Stomach smooth muscle (tissue), 2 donors: ENCODE data around the gene PLXDC1.
A peak's percentile ranks its signal among the peaks of the same experiment; 100 is the strongest.

Source experiments
- H3K27ac ChIP-seq: one replicate; pipeline ENCODE4 v1.7.0; 2013; ENCODE audit warnings: mild to moderate bottlenecking, low read length, inconsistent platforms
- H3K27me3 ChIP-seq, 2 donors: one replicate each; pipeline ENCODE4 v1.7.0; 2013; ENCODE audit warnings: low read length in 2 of 2; ENCODE audit not compliant: insufficient read depth in 2 of 2, control insufficient read depth in 1 of 2
- H3K36me3 ChIP-seq, 2 donors: one replicate each; pipeline ENCODE4 v1.7.0; 2013; ENCODE audit warnings: low read length in 2 of 2; ENCODE audit not compliant: control insufficient read depth in 2 of 2, insufficient read depth in 2 of 2
- H3K4me1 ChIP-seq: one replicate; pipeline ENCODE4 v1.7.0; 2013; ENCODE audit warnings: low read length; ENCODE audit not compliant: control insufficient read depth, insufficient read depth
- H3K4me3 ChIP-seq, 2 donors: one replicate each; pipeline ENCODE4 v1.7.0; 2013; ENCODE audit warnings: low read length in 2 of 2
- H3K9ac ChIP-seq, 2 donors: one replicate each; pipeline ENCODE4 v1.7.0; 2013; ENCODE audit warnings: low read length in 2 of 2, mild to moderate bottlenecking in 1 of 2
- H3K9me3 ChIP-seq, 2 donors: one replicate each; pipeline ENCODE4 v1.7.0; 2013; ENCODE audit warnings: low read length in 2 of 2; ENCODE audit not compliant: control insufficient read depth in 2 of 2
- donor health status: healthy.
- donor health status: Pancreatic carcinoma.

The PLXDC1 gene

DNA sequence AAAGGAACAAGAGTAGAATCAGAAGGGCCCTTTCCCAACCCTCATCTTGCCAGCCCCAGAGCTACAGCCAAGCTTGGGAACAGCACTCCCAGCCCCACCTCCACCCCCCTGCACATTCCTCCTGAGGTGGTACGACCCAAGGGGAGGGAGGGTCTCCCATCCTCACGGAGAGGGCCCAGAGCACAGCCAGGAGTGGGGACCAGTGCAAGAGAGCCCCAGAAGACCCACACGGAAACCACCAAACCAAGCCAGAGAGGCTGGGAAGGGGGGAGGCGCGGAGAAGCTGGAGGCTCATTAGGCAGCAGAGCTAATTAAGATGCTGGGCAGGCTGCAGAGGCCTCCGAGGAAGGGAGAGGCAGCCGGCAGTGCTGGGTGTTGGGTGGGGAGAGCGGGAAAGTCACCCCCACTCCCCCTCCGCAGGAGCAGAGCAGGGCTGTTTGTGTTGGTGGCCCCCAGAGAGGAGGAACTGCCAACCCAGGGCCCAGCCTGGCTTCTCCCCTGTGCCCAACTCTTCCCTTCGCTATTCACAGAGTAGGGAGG is 43.6 kb upstream of the PLXDC1 start:
- H3K27ac ChIP-seq, result peak overlapping the region; percentile 24
- H3K27me3 ChIP-seq, result no peaks in the 10 kb centered on the region
- H3K4me1 ChIP-seq, result peaks cover 38% of the 10 kb centered on the region
- H3K9ac ChIP-seq, result no peak overlapping the region
- no peak overlapping the region for H3K4me3 ChIP-seq
- no peaks in the 10 kb centered on the region for H3K9me3 ChIP-seq
- peaks cover 12 to 16% of the 10 kb centered on the region in 2 donors for H3K36me3 ChIP-seq

DNA sequence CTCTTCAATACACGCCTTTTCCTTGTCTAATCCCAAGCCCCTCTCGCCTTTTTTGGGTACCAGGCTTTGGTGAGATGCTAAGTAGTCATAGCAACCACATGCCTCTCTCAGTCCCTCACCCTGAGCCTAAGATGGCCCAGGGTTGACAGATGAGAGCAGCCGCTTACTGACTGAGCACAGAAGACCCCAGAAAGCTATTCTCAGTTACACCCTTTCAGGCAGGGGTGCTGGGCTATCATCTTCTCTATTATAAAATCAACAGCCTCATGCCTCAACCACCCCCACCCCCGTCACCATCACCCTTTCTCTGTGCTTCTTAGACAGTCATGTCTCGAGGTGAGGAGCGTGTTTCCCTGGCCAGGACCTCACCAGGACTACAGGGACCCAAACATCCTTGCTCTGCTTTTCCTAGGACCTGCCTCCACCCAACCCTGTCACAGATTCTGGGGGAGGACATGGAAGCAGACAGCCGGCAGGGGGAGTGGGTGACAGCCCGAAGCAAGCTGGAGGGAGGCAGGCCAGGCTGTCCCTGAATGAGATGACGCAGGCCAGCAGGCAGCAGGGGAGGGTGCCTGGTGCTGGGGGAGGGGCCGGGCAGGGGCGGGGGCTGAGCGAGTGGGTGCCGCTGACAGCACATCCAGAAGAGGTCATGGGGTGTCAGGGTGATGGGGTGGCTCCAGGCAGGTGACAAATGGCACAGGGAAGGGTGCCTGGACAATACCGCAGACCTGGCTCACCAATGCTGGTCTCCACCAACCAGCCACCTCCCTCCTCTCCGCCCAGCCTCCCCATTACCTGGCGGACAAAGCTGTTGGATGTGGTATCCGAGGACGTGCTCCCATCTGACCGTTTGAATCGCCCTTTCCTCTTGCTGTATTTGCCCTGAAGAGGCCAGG is 42.9 kb upstream of the PLXDC1 start:
- no peak overlapping the region for H3K9ac ChIP-seq
- H3K27me3 ChIP-seq, result no peaks in the 10 kb centered on the region
- no peak overlapping the region for H3K4me3 ChIP-seq
- no peak overlapping the region for H3K27ac ChIP-seq
- H3K36me3 ChIP-seq, result peaks cover 12 to 16% of the 10 kb centered on the region in 2 donors
- H3K9me3 ChIP-seq, result no peaks in the 10 kb centered on the region
- H3K4me1 ChIP-seq, result peaks cover 38% of the 10 kb centered on the region

DNA sequence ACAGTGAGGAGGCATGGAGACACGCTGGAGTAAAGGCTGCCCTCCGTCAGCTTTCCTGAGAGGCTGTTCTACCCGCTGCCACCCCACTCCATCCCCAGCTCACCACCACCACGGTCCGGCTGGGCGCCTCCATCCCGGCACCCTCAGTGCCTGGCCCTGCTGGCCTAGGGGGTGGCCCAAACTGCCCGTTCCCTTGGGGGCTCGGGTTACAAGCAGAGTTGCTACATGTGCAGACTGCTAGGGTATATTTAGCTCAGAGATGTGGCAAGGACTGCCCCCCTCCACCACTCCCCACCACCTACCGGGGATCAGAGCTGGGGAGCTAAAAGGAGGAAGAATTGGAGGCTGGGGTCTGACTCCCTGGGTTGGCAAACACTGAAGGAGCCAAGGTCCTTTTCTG is 41.9 kb upstream of the PLXDC1 start:
- Histone ChIP-seq H3K36me3 (peaks cover 12 to 16% of the 10 kb centered on the region in 2 donors), H3K9ac (no peak overlapping the region), H3K27ac (no peak overlapping the region)

DNA sequence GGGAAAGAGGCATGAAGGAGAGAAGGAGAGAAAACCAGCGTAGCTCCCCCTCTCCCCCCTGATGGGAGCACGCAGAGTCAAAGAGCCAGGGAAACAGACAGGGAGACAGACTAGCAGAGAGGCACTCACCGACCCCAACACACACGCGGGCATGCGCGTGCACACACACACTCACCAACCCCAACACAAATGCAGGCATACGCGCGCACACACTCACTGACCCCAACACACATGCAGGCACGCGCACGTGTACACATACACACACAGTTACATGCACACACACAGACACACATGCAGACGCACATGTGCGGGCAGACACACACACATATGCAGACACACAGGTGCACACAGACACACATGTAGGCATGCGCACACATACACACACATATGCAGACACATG is 41.5 kb upstream of the PLXDC1 start:
- no peak overlapping the region for H3K27ac ChIP-seq
- peaks cover 12 to 16% of the 10 kb centered on the region in 2 donors for H3K36me3 ChIP-seq
- peaks cover 32% of the 10 kb centered on the region for H3K4me1 ChIP-seq
- no peak overlapping the region for H3K9ac ChIP-seq
- H3K27me3 ChIP-seq, result no peaks in the 10 kb centered on the region
- H3K9me3 ChIP-seq, result no peaks in the 10 kb centered on the region
- H3K4me3 ChIP-seq, result no peak overlapping the region

More for the DNA sequence above, 41.9 kb upstream of the PLXDC1 start:
- H3K4me3 ChIP-seq, result no peak overlapping the region
- H3K4me1 ChIP-seq, result peaks cover 35% of the 10 kb centered on the region
- no peaks in the 10 kb centered on the region for H3K9me3 ChIP-seq
- no peaks in the 10 kb centered on the region for H3K27me3 ChIP-seq

DNA sequence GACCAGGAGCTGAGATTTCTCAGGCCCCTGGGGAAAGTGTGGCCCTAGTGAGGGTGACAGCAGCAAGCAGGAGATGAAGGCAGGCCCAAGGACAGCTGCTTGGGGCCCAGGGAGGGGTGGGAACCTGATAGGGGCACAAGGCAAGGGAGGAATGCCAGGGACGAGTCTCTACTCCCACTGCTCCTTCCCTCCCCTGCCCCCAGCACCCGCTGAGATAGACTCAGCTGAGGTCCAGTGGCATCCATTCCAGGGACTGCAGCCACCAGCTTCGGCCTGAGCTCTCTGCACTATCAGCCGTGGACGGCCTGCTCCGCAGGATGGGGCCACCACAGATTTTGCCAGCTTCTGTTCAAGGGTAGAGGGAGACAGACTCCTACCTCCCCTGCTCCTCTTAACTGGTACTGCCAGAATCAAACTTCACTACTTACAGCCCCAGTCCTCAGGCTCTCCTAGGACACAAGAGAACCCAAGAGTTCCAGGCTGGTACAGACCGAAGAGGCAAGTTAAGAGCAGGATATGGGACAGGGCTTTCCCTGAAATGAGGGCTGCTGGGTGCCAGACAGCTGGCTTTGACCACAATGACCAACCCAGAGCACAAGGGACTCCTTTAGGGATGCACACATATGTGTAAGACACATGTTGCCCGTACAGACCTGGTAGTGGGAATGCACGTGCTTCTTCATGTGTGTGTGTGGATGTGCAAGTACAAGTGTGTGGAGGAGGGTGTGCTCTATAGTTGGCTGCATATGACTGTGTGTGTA is 40.5 kb upstream of the PLXDC1 start:
- H3K4me1 ChIP-seq, result peaks cover 25% of the 10 kb centered on the region
- no peaks in the 10 kb centered on the region for H3K27me3 ChIP-seq
- peak overlapping the region in 1 of 2 donors; percentile 5 for H3K9ac ChIP-seq
- no peak overlapping the region for H3K27ac ChIP-seq
- H3K9me3 ChIP-seq, result no peaks in the 10 kb centered on the region
- peaks cover 18 to 21% of the 10 kb centered on the region in 2 donors for H3K36me3 ChIP-seq
- H3K4me3 ChIP-seq, result no peak overlapping the region

DNA sequence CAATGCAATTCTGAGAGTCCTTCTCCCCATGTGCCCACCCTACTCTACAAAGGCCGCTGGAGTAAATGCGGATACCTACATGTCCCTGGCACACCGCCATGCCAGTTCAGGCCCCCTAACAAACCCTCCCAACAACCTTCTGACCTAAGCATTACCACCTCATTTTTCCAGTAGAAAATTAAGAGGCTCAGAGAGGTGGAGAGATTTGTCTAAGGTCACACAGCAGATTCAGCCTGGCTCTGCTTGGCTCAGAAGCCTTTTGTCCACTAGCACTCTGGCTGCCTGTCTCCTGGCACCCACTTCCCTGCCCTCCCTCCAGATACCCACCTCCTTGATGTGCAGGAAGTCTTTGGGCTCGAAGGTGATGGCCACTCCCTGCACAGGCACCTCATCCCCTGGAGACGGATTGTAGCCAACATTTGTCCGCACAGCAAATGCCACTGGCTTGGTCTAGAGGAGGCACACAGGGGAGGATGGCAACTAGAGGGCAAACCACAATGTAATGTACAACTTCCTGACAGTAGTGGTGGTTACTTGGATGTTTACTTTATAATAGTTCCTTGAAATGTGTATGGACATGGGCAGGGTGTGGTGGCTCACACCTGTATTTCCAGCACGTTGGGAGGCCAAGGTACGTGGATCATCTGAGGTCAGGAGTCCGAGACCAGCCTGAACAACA is 35.9 kb upstream of the PLXDC1 start:
- peaks cover 29 to 38% of the 10 kb centered on the region in 2 donors for H3K36me3 ChIP-seq
- H3K27ac ChIP-seq, result no peak overlapping the region
- H3K9ac ChIP-seq, result no peak overlapping the region
- no peaks in the 10 kb centered on the region for H3K4me1 ChIP-seq
- H3K4me3 ChIP-seq, result no peak overlapping the region
- no peaks in the 10 kb centered on the region for H3K9me3 ChIP-seq
- H3K27me3 ChIP-seq, result no peaks in the 10 kb centered on the region

DNA sequence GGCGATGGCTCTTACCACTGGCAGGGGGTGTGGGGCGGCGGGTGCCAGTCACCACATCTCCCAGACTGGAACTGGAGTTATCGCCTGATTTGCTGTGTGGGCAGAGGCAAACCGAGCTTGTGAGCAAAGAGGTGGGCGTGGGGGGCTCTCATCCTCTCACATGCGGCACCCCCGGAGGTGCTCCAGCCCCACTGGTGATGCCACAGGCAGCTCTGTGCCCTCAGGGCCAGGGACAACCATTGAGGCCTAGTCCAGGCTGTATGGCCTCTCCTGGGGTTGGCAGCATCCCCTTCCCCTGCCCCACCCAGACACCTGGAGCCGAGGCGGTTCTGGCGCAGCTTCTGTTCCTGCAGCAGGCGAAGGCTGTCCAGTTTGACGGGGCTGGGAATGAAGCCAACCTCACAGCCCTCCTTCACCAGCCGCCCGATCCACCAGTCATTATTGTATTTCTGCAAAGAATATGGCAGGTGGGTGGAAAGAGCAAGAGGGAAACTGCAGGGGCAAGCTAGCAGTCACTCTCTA is 35.1 kb upstream of the PLXDC1 start:
- Histone ChIP-seq H3K4me3 (no peak overlapping the region), H3K27ac (no peak overlapping the region), H3K9me3 (no peaks in the 10 kb centered on the region), H3K9ac (no peak overlapping the region), H3K4me1 (no peaks in the 10 kb centered on the region), H3K36me3 (peaks cover 22 to 33% of the 10 kb centered on the region in 2 donors), H3K27me3 (no peaks in the 10 kb centered on the region)

DNA sequence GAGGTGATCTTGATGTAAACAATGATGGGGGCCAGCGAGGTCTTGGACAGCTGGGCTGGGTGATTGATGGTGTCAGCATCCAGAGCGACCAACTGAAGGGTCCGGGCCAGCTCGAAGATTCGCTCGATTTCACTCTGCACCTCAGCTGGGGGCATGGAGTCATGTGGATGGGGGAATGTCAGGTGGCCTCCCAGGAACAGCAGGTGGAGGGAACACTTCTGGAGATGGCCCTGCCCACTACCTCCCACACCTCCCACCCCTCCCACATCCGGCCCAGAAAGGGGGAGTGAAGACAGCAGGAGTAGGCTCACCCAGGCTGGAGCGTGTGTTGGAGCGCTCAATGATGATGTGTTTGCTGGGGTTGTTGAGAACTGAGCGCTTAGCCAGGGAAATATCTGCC is 32.3 kb upstream of the PLXDC1 start:
- no peak overlapping the region for H3K4me3 ChIP-seq
- no peak overlapping the region for H3K9ac ChIP-seq
- H3K27me3 ChIP-seq, result no peaks in the 10 kb centered on the region
- peaks cover 22 to 32% of the 10 kb centered on the region in 2 donors for H3K36me3 ChIP-seq
- H3K4me1 ChIP-seq, result no peaks in the 10 kb centered on the region
- H3K9me3 ChIP-seq, result no peaks in the 10 kb centered on the region
- H3K27ac ChIP-seq, result no peak overlapping the region

DNA sequence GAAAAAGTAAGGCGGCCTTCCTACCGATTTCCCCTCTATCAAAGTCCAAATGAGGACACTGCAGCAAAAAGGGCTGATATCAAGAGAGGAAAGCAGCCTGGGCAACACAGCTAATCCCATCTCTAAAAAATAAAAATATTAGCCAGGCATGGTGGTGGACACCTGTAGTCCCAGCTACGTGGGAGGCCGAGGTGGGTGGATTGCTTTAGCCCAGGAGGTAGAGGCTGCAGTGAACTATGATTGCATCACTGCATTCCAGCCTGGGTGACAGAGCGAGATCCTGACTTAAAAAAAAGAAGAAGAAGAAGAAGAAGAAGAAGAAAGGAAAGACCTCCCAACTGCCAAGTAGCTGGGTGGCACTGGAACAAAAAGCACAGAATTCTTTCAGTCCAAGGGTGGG is 31.6 kb upstream of the PLXDC1 start:
- H3K27me3 ChIP-seq, result no peaks in the 10 kb centered on the region
- no peak overlapping the region for H3K9ac ChIP-seq
- H3K4me3 ChIP-seq, result no peak overlapping the region
- no peaks in the 10 kb centered on the region for H3K9me3 ChIP-seq
- H3K27ac ChIP-seq, result no peak overlapping the region
- H3K36me3 ChIP-seq, result peaks cover 22 to 32% of the 10 kb centered on the region in 2 donors
- H3K4me1 ChIP-seq, result no peaks in the 10 kb centered on the region

DNA sequence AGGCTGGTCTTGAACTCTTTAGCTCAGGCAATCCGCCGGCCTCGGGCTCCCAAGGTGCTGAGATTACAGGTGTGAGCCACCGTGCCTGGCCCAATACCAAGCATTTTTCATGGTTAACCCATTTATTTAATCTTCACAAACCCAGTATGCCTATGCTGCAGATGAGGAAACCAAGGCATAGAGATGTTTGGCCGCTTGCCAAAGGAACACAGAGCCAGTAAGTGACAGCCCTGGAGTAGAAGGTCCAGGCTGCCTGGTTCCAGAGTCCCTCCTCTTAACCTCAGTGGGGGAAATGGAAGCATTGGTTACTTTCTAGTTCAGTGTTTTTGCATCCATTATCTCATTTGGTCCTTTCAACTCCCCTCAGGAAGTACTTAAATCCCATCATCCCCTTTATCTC is 29.9 kb upstream of the PLXDC1 start:
- Histone ChIP-seq H3K9ac (no peak overlapping the region), H3K4me3 (no peak overlapping the region), H3K4me1 (no peaks in the 10 kb centered on the region), H3K36me3 (peaks cover 10 to 31% of the 10 kb centered on the region in 2 donors), H3K27ac (no peak overlapping the region), H3K27me3 (no peaks in the 10 kb centered on the region), H3K9me3 (no peaks in the 10 kb centered on the region)
